ENCODE results near the gene CRTC3.

DNA sequence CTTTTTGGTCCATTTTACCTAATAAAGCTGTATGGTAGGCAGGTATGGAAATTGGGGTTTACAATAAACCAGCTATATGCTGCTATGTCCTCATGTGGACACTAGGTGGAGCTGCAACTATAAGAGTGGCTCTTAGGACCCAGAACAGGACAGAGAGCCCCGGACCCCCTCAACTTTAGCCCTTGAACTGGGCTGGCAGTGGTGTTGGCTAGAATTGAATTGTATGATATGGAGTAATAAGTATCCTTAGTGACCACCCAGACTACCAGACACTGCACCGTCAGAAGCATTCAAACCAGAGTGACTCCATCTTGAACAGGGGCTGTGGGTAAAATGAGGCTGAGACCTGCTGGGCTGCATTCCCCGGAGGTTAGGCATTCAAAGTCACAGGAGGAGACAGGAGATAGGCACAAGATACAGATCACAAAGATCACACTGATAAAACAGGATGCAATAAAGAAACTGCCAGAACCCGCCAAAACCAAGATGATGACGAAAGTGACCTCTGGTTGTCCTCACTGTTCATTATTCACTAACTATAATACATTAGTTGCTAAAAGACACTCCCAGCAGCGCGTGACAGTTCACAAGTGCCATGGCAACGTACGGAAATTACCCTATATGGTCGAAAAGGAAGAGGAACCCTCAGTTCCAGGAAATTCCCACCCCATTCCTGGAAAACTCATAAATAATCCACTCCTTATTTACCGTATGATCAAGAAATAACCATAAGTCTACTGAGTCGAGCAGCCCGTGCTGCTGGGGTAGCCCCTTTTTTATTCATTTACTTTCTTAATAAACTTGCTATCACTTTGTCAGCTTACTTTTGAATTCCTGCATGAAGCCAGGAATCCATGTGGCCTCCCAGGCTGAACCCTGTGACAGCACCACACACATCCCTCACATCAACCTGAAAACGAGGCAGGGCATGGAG, 118.7 kb downstream of the CRTC3 start:
- TF ChIP-seq, protein P1, sequence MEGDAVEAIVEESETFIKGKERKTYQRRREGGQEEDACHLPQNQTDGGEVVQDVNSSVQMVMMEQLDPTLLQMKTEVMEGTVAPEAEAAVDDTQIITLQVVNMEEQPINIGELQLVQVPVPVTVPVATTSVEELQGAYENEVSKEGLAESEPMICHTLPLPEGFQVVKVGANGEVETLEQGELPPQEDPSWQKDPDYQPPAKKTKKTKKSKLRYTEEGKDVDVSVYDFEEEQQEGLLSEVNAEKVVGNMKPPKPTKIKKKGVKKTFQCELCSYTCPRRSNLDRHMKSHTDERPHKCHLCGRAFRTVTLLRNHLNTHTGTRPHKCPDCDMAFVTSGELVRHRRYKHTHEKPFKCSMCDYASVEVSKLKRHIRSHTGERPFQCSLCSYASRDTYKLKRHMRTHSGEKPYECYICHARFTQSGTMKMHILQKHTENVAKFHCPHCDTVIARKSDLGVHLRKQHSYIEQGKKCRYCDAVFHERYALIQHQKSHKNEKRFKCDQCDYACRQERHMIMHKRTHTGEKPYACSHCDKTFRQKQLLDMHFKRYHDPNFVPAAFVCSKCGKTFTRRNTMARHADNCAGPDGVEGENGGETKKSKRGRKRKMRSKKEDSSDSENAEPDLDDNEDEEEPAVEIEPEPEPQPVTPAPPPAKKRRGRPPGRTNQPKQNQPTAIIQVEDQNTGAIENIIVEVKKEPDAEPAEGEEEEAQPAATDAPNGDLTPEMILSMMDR (IDR thresholded peaks at IDR 0.05; ENCODE audit: low read depth, low read length): peak; percentile 81
- TF ChIP-seq, protein P2, sequence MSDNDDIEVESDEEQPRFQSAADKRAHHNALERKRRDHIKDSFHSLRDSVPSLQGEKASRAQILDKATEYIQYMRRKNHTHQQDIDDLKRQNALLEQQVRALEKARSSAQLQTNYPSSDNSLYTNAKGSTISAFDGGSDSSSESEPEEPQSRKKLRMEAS (IDR thresholded peaks at IDR 0.05; ENCODE audit: low read depth, low read length): peak; percentile 73
- TF ChIP-seq POLR2A (IDR thresholded peaks at IDR 0.05; ENCODE audit: extremely low read depth, insufficient read length) (no peak), MYC (IDR thresholded peaks at IDR 0.05; ENCODE audit: low read depth, low read length) (no peak)

All from NB4 (cell line).